Activated CD8-positive, alpha-beta T cell treated with anti-CD3 and anti-CD28 coated beads for 36 hours (primary cell): Measurements from ENCODE around the gene RBM8A. TPM values are rescaled to one million over a fixed set of nuclear protein-coding genes. Genes with fewer than 3 reads are reported as not detected.

ENCODE experiments used
- ATAC-seq: fragments of 200-7000 bp; cut with Tn5 transposase; one replicate; pipeline ENCODE4 v1.10.0; 2021; ENCODE audit warnings: mild to moderate bottlenecking, moderate library complexity
- CTCF ChIA-PET: fragments of 350-600 bp; sonication (Branson Sonifier 250); formaldehyde crosslinking; loops from one replicate; lab custom pipeline; 2021; ENCODE audit warnings: antibody characterized with exemption; lab: Charles Lee
- POLR2A ChIA-PET: fragments of 350-600 bp; sonication (Branson Sonifier 250); formaldehyde crosslinking; loops from one replicate; lab custom pipeline; 2021; ENCODE audit warnings: antibody characterized with exemption; lab: Charles Lee
- DNase-seq: peaks from one replicate; pipeline ENCODE4 v3.0.0-alpha.2; 2020
- H3K27ac Mint-ChIP-seq: one replicate; pipeline ENCODE4 v1.8.0; 2021; ENCODE audit warnings: mild to moderate bottlenecking, mixed read lengths
- H3K27me3 Mint-ChIP-seq: one replicate; pipeline ENCODE4 v1.8.0; 2021; ENCODE audit warnings: mixed read lengths
- H3K36me3 Mint-ChIP-seq: one replicate; pipeline ENCODE4 v1.8.0; 2021; ENCODE audit warnings: low read depth, mixed read lengths
- H3K4me1 Mint-ChIP-seq: one replicate; pipeline ENCODE4 v1.8.0; 2021; ENCODE audit warnings: low read depth, mixed read lengths
- H3K4me3 Mint-ChIP-seq: one replicate; pipeline ENCODE4 v1.8.0; 2021; ENCODE audit warnings: mild to moderate bottlenecking, moderate library complexity, mixed read lengths
- H3K9me3 Mint-ChIP-seq: one replicate; pipeline ENCODE4 v1.8.0; 2021; ENCODE audit warnings: mixed read lengths
- CTCF ChIP-seq: fragments of 200-600 bp; IDR thresholded peaks from one replicate; pipeline ENCODE4 v1.8.0; 2022; ENCODE audit warnings: antibody characterized with exemption, mild to moderate bottlenecking
- intact Hi-C: fragments of 100-400 bp; cut with micrococcal nuclease; formaldehyde crosslinking; loops from one replicate; pipeline ENCODE4 v1.10.0; 2022
- total RNA-seq, 2 experiments: library from RNA; stranded (reverse); gene quantifications; one replicate each; pipeline ENCODE4 v1.2.3, GENCODE V29; 2021

RBM8A gene
- total RNA-seq, 2 experiments from 2014 or later, result 261 to 269 TPM

GRCh38 chr1:145957443-145958319, 30.4 kb upstream of the RBM8A start, which contains the start of gene LIX1L:
Gene LIX1L (minus strand): TSS chr1:145958017. CDS start chr1:145957927, 90 bp downstream.
- Mint-ChIP-seq H3K27me3 (no peaks in the 10 kb centered on the region), H3K36me3 (peaks cover 31% of the 10 kb centered on the region)

GRCh38 chr1:145956781-145957442, 29.6 kb upstream of the RBM8A start:
- CTCF ChIA-PET, result interaction anchor here (0.9 to 4.0 kb wide), 8 partner anchors 12 to 112 kb away, joined by 3 to 19 read pairs (median 4); partner anchors contain the start of genes NUDT17, PIAS3 and RBM8A
- Mint-ChIP-seq H3K36me3 (peaks cover 32% of the 10 kb centered on the region), H3K4me1 (peaks cover 55% of the 10 kb centered on the region), H3K27ac (peak overlapping the region; percentile 91), H3K9me3 (no peaks in the 10 kb centered on the region), H3K4me3 (peak overlapping the region; percentile 83), H3K27me3 (no peaks in the 10 kb centered on the region)
- TF ChIP-seq CTCF, result no peak
- peak; percentile 19 for DNase-seq
- intact Hi-C loops, result no loop called here
- no peak for ATAC-seq
- POLR2A ChIA-PET, result interaction anchor here (0.9 to 12.8 kb wide), 10 partner anchors 13 to 95 kb away, joined by 3 to 160 read pairs (median 8); partner anchors contain the start of genes PEX11B, RBM8A and TXNIP

More at GRCh38 chr1:145957443-145958319, 30.4 kb upstream of the RBM8A start, which contains the start of gene LIX1L:
- Mint-ChIP-seq H3K4me1 (peaks cover 53% of the 10 kb centered on the region), H3K9me3 (no peaks in the 10 kb centered on the region), H3K27ac (peak within 1 kb of the TSS; percentile 91), H3K4me3 (peak within 1 kb of the TSS; percentile 83)
- ATAC-seq (peak; percentile 89), DNase-seq (peak; percentile 98)
- POLR2A ChIA-PET, result interaction anchor here (0.5 to 12.8 kb wide), 14 partner anchors 9 to 94 kb away, joined by 3 to 160 read pairs (median 5); partner anchors contain the start of genes PEX11B, RBM8A and TXNIP
- intact Hi-C loops, result no loop called here
- CTCF ChIA-PET, result interaction anchor here (0.7 to 4.0 kb wide), 12 partner anchors 8 to 113 kb away, joined by 3 to 19 read pairs (median 4); partner anchors contain the start of genes NUDT17, PIAS3 and RBM8A
- no peak for TF ChIP-seq CTCF

- CTCF ChIA-PET, result interaction anchor here (0.6 to 4.0 kb wide), 5 partner anchors 12 to 69 kb away, joined by 3 to 19 read pairs (median 3); partner anchors contain the start of gene RBM8A
- H3K4me1 Mint-ChIP-seq, result peaks cover 60% of the 10 kb centered on the region
- no peaks in the 10 kb centered on the region for H3K27me3 Mint-ChIP-seq
- ATAC-seq (no peak), DNase-seq (no peak)
- H3K9me3 Mint-ChIP-seq, result no peaks in the 10 kb centered on the region
- H3K36me3 Mint-ChIP-seq, result peaks cover 30% of the 10 kb centered on the region
- intact Hi-C loops, result no loop called here
- H3K27ac Mint-ChIP-seq, result peak overlapping the region; percentile 91
- POLR2A ChIA-PET, result interaction anchor here (2.6 to 12.8 kb wide), 3 partner anchors 23 to 40 kb away, joined by 13 to 160 read pairs (median 17); partner anchors contain the start of genes RBM8A and TXNIP
- H3K4me3 Mint-ChIP-seq, result peak overlapping the region; percentile 83
- no peak for TF ChIP-seq CTCF
Measured at GRCh38 chr1:145956361-145956760, 29.1 kb upstream of the RBM8A start.

GRCh38 chr1:145955436-145955835, 28.2 kb upstream of the RBM8A start:
- Mint-ChIP-seq H3K4me1 (peaks cover 69% of the 10 kb centered on the region), H3K9me3 (no peaks in the 10 kb centered on the region), H3K36me3 (peaks cover 25% of the 10 kb centered on the region), H3K27ac (no peak overlapping the region), H3K4me3 (peak overlapping the region; percentile 83), H3K27me3 (no peaks in the 10 kb centered on the region)
- ATAC-seq (no peak), DNase-seq (no peak)
- POLR2A ChIA-PET, result interaction anchor here (0.7 to 12.8 kb wide), 3 partner anchors 25 to 84 kb away, joined by 3 to 160 read pairs (median 3); partner anchors contain the start of gene RBM8A
- no peak for TF ChIP-seq CTCF
- CTCF ChIA-PET, result interaction anchor here (0.8 to 1.8 kb wide), 5 partner anchors 11 to 110 kb away, joined by 3 to 7 read pairs (median 4); partner anchors contain the start of genes ITGA10 and NUDT17
- intact Hi-C loops, result no loop called here
